ENCODE measurements around the gene SZRD1.

The SZRD1 gene

DNA sequence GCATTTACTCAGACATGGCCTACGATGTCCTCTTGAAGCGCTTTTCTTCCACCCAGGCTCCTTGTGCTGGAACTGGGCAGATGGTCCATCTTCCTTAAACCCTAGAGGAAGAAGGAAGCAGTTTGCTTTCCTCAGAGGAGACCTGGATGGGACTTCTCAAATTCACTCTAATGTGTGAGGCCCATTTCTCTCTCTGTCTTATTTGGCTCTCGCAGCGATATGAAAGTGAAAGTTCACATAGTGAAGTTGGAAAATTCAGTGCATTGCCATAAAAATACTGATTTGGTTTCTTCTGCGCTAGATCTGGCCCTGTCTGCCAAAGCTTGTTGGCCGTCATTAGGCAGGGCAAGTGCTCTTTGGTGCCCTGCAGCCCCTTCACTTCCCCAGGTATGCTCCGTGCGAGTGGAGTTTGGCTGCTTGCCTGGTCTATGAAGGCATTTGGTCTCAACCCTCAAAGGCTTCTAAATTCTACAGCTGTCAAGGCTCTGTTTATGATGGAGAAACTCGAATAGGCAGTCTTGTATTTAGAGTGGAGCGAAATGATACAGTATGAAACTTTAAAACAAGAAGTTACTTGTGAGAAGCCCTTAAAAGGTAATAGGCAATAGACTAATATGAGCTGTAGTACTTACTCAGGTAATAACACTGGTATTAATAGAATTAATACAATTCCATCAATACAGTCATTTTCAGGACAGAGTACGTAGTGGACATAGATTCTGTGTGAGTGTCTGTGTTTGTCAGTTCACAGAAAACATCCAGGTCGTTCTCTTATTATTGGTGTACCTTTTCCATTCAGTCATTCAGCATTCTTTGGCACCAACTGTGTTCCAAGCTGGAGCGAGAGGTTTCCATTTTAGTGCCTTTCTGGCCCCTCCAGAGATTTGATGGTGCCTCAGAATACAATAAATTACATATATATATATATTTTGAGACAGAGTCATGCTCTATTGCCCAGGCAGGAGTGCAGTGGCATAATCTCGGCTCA is 20.5 kb downstream of the SZRD1 start:
- DNase-seq (ENCODE audit: insufficient read length, low spot score) = no peak
- FAIRE-seq = no peak
- TF ChIP-seq, protein P1, sequence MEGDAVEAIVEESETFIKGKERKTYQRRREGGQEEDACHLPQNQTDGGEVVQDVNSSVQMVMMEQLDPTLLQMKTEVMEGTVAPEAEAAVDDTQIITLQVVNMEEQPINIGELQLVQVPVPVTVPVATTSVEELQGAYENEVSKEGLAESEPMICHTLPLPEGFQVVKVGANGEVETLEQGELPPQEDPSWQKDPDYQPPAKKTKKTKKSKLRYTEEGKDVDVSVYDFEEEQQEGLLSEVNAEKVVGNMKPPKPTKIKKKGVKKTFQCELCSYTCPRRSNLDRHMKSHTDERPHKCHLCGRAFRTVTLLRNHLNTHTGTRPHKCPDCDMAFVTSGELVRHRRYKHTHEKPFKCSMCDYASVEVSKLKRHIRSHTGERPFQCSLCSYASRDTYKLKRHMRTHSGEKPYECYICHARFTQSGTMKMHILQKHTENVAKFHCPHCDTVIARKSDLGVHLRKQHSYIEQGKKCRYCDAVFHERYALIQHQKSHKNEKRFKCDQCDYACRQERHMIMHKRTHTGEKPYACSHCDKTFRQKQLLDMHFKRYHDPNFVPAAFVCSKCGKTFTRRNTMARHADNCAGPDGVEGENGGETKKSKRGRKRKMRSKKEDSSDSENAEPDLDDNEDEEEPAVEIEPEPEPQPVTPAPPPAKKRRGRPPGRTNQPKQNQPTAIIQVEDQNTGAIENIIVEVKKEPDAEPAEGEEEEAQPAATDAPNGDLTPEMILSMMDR (IDR thresholded peaks at IDR 0.05; ENCODE audit: insufficient read depth, missing control alignments) = no peak

DNA sequence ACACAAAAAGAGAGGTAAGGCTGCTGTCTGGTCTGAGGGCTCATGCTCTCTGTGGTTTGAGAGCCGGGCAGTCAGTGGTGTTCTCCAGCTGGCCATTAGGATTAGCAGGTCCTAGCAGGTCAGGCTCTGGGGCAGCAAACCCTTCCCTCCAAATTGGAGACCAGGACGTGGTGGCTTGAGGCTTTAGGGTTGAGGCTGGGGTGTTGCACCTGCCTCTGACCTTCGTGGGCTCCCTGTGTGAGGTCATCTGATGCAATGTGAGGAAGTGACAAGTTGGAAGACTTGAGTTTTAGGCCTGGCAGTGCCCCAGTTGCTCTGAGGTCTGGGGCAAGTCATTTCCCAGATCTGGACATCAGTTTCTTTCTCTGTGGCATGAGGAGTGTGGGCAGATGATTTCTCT is 24.4 kb downstream of the SZRD1 start:
- TF ChIP-seq, protein P1 (IDR thresholded peaks at IDR 0.05; ENCODE audit: insufficient read depth, missing control alignments) = no peak
- no peak for FAIRE-seq

DNA sequence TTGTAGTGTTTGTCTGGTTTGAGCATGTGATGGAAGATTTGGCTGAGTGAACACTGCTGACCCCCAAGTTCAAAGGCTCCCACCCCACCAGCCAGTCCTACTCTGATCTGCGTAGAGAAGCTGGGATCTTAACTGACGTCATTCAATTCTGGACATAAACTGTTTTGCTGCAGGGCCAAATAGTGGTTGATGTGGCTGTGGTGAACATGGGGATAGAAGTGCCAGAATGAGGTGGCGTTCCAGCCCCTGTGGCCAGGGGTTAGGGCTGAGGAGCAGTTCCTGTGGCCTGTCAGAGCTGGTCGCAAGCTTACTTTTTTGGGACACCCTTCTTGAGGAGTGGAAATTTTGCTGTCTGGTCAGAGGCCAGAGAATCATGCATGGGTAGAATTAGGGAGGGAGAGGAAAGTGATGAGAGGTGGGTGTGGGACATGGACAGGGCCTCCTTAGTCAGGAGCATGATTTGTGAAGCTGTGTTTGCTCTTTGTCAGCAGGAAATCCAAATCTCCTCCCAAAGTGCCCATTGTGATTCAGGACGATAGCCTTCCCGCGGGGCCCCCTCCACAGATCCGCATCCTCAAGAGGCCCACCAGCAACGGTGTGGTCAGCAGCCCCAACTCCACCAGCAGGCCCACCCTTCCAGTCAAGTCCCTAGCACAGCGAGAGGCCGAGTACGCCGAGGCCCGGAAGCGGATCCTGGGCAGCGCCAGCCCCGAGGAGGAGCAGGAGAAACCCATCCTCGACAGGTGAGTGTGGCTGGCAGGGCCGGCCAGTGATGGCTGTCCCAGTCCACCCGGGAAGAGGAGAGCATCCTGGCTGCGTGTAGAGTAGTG is 25.9 kb downstream of the SZRD1 start:
- no peak for FAIRE-seq
- TF ChIP-seq, protein P1 (IDR thresholded peaks at IDR 0.05; ENCODE audit: insufficient read depth, missing control alignments) = no peak

More for the DNA sequence above, 24.4 kb downstream of the SZRD1 start:
- no peak for DNase-seq (ENCODE audit: insufficient read length, low spot score)

DNA sequence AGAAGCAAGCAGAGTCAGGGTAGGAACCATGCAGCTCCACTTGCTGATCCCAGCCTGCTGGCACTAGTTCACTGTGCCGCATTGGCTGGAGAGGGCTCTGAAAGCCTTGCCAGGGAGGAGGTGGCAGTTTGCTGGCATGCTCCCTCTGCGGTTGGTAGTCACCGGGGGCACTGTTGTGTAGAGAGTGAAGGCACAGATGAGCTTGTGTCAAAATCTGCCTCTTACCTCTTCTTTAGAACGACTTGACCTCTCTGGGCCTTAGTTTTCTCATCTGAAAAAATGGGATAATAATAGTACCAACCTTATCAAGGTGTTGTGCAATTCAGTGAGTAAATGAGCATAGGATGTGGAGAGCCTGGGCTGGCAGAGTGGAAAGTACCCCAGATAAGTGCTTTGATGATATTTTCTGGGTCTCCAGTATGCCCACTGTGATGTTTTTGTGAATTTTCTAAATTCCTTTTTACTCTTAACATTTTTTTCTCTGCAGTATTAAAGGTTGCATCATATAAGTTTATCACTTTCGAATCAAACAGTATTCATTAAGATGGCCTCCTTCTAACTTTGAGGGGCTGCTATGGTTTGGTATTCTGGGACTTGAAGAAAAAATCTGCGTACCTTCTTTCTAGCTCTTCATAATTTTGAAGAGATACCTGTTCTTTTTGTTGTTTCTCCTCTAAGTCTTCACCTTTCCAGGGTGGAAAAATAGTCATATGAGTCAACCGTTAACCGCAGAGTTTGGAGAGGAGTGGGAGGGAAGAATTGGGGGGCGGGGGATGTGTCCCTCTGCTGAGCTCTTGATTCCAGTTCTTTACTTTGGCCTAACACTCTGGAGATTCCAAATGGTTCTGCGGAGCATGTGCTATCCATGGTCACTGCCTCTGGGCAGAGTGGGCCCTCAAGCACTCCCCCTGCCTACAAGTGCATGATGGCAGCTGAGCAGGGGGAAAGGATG is 26.8 kb downstream of the SZRD1 start:
- DNase-seq (ENCODE audit: insufficient read length, low spot score) = no peak
- FAIRE-seq = no peak
- TF ChIP-seq, protein P1 (IDR thresholded peaks at IDR 0.05; ENCODE audit: insufficient read depth, missing control alignments) = no peak

More for the DNA sequence above, 25.9 kb downstream of the SZRD1 start:
- DNase-seq (ENCODE audit: insufficient read length, low spot score) = no peak

DNA sequence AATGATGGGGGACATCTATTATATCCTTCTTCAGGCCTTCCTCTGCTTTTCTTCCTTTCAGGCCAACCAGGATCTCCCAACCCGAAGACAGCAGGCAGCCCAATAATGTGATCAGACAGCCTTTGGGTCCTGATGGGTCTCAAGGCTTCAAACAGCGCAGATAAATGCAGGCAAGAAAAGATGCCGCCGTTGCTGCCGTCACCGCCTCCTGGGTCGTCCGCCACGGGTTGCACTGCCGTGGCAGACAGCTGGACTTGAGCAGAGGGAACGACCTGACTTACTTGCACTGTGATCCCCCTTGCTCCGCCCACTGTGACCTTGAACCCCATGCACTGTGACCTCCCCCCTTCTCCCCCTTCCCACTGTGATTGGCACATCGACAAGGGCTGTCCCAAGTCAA is 27.9 kb downstream of the SZRD1 start:
- DNase-seq (ENCODE audit: insufficient read length, low spot score) (no peak), FAIRE-seq (no peak)
- TF ChIP-seq, protein P1 (IDR thresholded peaks at IDR 0.05; ENCODE audit: insufficient read depth, missing control alignments) = no peak

DNA sequence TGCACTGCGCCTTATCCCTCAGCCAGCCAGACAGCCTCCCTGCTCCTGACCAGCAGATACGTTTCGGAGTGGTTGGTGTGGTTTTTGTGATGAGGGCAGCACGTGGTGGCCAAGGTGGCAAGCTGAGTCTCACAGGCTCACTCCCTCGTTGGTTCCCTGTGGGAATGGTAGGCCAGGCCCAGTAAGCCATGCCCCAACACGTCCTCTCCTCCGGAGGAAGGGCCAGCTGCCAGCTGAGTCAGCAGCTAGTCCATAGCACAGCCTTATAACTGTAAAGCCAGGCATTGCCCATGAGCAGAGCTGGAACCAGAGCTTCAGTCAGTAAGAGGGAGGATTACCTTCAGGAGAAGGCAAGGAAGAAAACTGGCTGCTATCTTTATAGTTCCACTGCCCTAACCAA is 29.5 kb downstream of the SZRD1 start:
- no peak for FAIRE-seq
- DNase-seq (ENCODE audit: insufficient read length, low spot score) = no peak
- TF ChIP-seq, protein P1 (IDR thresholded peaks at IDR 0.05; ENCODE audit: insufficient read depth, missing control alignments) = no peak

Measured in D721Med (cell line).